Pons (tissue), 1 donor: Measurements from ENCODE around the gene SLC38A9.
"Not testable (repeated sequence)": the region's sequence is repeated elsewhere in the genome, so short reads cannot be mapped to it uniquely, and the experiment has no call there.

Experiments used
- DNase-seq: peaks from one replicate; pipeline ENCODE4 v3.0.0-alpha.2; 2016; ENCODE audit warnings: low spot score

Gene SLC38A9

GRCh38 chr5:55706230-55706629, 5.9 kb downstream of the SLC38A9 start:
- DNase-seq = no peak

- no peak for DNase-seq
These were observed 9.4 kb downstream of the SLC38A9 start for GRCh38 chr5:55702598-55703345.

GRCh38 chr5:55701462-55702103, 10.5 kb downstream of the SLC38A9 start:
- no peak for DNase-seq

- DNase-seq = no peak
These were observed 11.4 kb downstream of the SLC38A9 start for GRCh38 chr5:55700745-55701144.

- no peak for DNase-seq
These were observed 13.0 kb downstream of the SLC38A9 start for GRCh38 chr5:55699041-55699688.

- not testable (repeated sequence) for DNase-seq
These were observed 15.4 kb downstream of the SLC38A9 start for GRCh38 chr5:55696704-55697103.

GRCh38 chr5:55694152-55694830, 17.8 kb downstream of the SLC38A9 start:
- peak; percentile 43 for DNase-seq

GRCh38 chr5:55692509-55692908, 19.6 kb downstream of the SLC38A9 start:
- DNase-seq = no peak

- DNase-seq = no peak
These were observed 20.1 kb downstream of the SLC38A9 start for GRCh38 chr5:55692106-55692417.

- DNase-seq = peak; percentile 88
These were observed 20.6 kb downstream of the SLC38A9 start for GRCh38 chr5:55691265-55692105.

GRCh38 chr5:55682071-55682470, 30.1 kb downstream of the SLC38A9 start:
- no peak for DNase-seq

- no peak for DNase-seq
These were observed 30.8 kb downstream of the SLC38A9 start for GRCh38 chr5:55681301-55681700.

- peak; percentile 77 for DNase-seq
These were observed 31.8 kb downstream of the SLC38A9 start for GRCh38 chr5:55680353-55680752.

- DNase-seq = no peak
These were observed 32.6 kb downstream of the SLC38A9 start for GRCh38 chr5:55679556-55679955.

GRCh38 chr5:55675119-55675518, 37.0 kb downstream of the SLC38A9 start:
- DNase-seq = no peak

- DNase-seq = no peak
These were observed 37.8 kb downstream of the SLC38A9 start for GRCh38 chr5:55674340-55674739.

- DNase-seq = peak; percentile 90
These were observed 39.6 kb downstream of the SLC38A9 start for GRCh38 chr5:55672477-55672911.

- no peak for DNase-seq
These were observed 40.1 kb downstream of the SLC38A9 start for GRCh38 chr5:55671975-55672374.

- DNase-seq = no peak
These were observed 43.8 kb downstream of the SLC38A9 start for GRCh38 chr5:55668356-55668755.

GRCh38 chr5:55667938-55668337, 44.2 kb downstream of the SLC38A9 start:
- no peak for DNase-seq

GRCh38 chr5:55665065-55665464, 47.1 kb downstream of the SLC38A9 start:
- DNase-seq = no peak

- peak; percentile 53 for DNase-seq
These were observed 54.7 kb downstream of the SLC38A9 start for GRCh38 chr5:55657443-55657842.
